Measurements from ENCODE around the gene ARHGEF5.
"Not testable (repeated sequence)": the region's sequence is repeated elsewhere in the genome, so short reads cannot be mapped to it uniquely, and the experiment has no call there.

DNA sequence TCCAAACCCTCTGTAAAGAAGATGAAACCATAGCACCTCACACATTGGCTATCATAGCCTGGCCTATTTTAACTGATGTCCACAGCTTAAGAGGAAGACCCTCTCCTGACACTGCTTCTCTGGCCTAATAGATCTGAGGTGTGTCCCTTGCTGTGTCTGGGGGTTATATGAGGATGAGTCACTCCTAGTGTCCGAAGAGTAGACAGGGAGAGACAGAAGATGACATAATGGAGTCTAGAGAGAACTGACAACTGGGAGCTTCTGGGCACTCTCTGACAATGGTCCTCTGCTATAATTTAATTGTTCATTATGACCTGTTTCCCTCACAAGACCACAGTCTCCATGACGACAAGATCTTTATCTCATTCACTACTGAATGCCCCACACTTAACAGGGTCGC, 6.9 kb downstream of the ARHGEF5 start:
- TF ChIP-seq, protein P1, sequence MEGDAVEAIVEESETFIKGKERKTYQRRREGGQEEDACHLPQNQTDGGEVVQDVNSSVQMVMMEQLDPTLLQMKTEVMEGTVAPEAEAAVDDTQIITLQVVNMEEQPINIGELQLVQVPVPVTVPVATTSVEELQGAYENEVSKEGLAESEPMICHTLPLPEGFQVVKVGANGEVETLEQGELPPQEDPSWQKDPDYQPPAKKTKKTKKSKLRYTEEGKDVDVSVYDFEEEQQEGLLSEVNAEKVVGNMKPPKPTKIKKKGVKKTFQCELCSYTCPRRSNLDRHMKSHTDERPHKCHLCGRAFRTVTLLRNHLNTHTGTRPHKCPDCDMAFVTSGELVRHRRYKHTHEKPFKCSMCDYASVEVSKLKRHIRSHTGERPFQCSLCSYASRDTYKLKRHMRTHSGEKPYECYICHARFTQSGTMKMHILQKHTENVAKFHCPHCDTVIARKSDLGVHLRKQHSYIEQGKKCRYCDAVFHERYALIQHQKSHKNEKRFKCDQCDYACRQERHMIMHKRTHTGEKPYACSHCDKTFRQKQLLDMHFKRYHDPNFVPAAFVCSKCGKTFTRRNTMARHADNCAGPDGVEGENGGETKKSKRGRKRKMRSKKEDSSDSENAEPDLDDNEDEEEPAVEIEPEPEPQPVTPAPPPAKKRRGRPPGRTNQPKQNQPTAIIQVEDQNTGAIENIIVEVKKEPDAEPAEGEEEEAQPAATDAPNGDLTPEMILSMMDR (conservative IDR thresholded peaks at IDR 0.05; ENCODE audit: low read length) = not testable (repeated sequence)
- not testable (repeated sequence) for TF ChIP-seq EZH2phosphoT487 (IDR thresholded peaks at IDR 0.05; ENCODE audit: borderline replicate concordance, low read depth, low read length)
